NB4 (cell line): ENCODE results near the gene LRRC27.

Source experiments
- MYC ChIP-seq: IDR thresholded peaks from 2 replicates; pipeline ENCODE4 v1.6.1; 2011; ENCODE audit warnings: low read depth, low read length
- TF ChIP-seq, protein P1 (sequence below): IDR thresholded peaks from one replicate; pipeline ENCODE4 v1.5.1; 2012; ENCODE audit warnings: low read depth, low read length

GRCh38 chr10:132388891-132389432, 57.0 kb downstream of the LRRC27 start:
- TF ChIP-seq MYC = no peak
- TF ChIP-seq, protein P1, sequence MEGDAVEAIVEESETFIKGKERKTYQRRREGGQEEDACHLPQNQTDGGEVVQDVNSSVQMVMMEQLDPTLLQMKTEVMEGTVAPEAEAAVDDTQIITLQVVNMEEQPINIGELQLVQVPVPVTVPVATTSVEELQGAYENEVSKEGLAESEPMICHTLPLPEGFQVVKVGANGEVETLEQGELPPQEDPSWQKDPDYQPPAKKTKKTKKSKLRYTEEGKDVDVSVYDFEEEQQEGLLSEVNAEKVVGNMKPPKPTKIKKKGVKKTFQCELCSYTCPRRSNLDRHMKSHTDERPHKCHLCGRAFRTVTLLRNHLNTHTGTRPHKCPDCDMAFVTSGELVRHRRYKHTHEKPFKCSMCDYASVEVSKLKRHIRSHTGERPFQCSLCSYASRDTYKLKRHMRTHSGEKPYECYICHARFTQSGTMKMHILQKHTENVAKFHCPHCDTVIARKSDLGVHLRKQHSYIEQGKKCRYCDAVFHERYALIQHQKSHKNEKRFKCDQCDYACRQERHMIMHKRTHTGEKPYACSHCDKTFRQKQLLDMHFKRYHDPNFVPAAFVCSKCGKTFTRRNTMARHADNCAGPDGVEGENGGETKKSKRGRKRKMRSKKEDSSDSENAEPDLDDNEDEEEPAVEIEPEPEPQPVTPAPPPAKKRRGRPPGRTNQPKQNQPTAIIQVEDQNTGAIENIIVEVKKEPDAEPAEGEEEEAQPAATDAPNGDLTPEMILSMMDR = no peak
